ENCODE results near the gene MYO1B.

The MYO1B gene

DNA sequence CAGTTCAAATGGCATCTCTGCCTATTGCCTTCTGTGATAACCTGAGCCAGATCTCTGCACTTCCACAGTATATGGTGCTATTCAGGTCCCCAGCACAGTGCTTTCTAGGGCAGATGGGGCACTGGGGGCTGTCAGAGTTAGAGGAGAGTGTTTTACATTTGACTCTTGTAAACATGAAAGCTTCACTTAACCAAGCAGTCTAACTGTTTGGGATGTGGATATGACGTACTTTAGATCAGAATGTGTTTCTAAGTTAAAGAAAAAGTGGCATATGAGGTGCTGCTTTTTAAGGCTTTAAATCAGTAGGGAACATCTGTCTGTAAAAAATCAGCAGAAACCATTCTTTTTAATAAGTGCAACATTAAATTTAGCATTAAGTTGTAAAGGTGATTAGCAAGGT is 75.7 kb downstream of the MYO1B start:
- TF ChIP-seq, protein P1, sequence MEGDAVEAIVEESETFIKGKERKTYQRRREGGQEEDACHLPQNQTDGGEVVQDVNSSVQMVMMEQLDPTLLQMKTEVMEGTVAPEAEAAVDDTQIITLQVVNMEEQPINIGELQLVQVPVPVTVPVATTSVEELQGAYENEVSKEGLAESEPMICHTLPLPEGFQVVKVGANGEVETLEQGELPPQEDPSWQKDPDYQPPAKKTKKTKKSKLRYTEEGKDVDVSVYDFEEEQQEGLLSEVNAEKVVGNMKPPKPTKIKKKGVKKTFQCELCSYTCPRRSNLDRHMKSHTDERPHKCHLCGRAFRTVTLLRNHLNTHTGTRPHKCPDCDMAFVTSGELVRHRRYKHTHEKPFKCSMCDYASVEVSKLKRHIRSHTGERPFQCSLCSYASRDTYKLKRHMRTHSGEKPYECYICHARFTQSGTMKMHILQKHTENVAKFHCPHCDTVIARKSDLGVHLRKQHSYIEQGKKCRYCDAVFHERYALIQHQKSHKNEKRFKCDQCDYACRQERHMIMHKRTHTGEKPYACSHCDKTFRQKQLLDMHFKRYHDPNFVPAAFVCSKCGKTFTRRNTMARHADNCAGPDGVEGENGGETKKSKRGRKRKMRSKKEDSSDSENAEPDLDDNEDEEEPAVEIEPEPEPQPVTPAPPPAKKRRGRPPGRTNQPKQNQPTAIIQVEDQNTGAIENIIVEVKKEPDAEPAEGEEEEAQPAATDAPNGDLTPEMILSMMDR (conservative IDR thresholded peaks at IDR 0.05; ENCODE audit: low read depth, low read length) = no peak
- no peak overlapping the region for H3K4me3 ChIP-seq (ENCODE audit: low read length)
- DNase-seq (ENCODE audit: low read depth) = no peak

DNA sequence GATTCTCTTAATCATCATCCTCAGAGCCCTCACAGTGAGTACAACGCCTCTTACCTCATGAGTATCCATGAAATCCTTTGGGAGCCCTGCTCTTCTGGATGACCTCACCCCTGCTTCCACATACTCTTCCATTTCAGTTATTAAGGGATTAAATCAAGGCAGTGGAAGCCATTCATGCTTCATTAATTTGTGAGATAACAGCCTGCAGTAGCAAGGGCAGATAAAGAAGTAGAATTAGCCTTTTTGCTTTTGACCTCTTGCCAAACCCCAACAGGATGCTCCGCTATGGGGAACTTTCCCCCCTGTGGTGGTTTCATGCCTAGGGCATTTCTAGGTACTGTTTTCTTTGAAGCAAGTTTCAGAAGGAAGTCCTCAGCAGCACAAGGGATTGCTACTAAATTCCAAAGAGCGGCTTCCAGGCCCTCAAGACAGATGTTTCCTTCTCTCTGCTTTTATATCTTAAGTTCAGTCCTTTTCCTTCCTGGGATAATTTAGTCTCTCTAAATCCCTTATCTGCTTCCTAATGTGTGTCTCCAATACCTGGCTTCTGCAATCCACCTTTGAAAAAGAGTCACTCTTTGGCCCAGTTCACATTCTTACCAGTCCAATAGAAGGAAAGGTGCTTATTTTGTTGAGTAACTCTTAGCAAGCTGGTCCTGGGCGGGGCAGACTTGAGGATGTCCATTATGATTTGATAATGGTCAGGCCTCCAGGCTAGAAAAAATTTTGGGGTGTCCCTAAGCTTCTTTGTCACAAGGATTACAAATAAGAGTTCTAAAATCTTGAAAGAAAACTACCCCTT is 76.9 kb downstream of the MYO1B start:
- DNase-seq (ENCODE audit: low read depth) = peak; percentile 83
- H3K4me3 ChIP-seq (ENCODE audit: low read length) = no peak overlapping the region
- TF ChIP-seq, protein P1 (conservative IDR thresholded peaks at IDR 0.05; ENCODE audit: low read depth, low read length) = no peak

DNA sequence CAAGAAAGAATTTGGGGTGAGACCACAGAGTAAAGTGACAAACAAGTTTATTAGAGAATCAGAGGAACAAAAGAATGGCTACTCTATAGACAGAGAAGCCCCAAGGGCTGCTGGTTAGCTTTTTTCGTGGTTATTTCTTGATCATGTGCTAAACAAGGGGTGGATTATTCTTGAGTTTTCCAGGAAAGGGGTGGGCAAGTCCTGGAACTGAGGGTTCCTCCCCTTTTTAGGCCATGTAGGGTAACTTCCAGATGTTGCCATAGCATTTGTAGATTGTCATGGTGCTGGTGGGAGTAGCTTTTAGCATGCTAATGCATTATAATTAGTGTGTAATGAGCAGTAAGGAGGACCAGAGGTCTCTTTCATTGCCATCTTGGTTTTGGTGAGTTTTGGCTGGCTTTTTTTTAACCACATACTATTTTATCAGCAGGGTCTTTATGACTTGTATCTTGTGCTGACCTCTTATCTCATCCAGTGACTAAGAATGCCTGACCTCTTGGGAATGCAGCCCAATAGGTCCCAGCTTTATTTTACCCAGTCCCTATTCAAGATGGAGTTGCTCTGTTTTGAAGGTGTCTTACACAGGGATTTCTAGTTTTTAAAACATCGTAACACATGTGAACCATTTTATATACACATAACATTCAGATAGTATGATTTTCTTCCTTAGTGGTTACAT is 77.8 kb downstream of the MYO1B start:
- TF ChIP-seq, protein P1 (conservative IDR thresholded peaks at IDR 0.05; ENCODE audit: low read depth, low read length) = no peak
- DNase-seq (ENCODE audit: low read depth) = no peak
- no peak overlapping the region for H3K4me3 ChIP-seq (ENCODE audit: low read length)

DNA sequence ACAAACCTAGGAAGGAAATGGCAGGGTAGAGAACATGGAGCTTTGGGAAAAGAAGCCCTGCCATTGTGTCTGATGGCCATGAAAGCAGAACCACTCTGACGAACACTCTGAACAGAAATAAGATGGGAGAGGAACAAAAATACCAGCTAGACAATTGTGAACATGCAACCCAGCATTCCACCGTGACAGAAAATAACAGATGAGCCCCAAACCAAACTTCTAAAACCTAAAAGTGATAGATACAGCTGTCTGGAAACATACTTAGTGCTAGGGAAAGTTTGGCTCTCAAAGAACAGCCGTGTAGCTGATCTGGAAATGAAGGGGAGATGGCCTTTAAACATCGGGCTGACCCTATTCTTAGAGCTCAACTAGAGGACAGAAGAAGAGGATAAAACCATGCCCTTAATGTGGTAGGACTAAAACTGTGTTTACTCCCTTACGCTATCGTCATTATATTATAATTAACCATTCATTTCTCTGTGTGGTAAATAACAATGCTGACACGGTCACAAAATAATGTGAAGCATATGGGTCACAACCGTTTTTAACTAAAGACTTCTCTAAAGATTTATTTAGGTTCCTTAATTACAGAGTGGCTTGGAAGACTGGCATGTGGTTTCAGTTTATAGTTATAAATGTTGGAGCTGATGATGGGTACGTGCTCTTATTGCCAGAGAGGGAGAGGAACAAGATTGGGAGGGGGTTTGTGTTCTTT is 80.6 kb downstream of the MYO1B start:
- DNase-seq (ENCODE audit: low read depth) = no peak
- no peak overlapping the region for H3K4me3 ChIP-seq (ENCODE audit: low read length)
- TF ChIP-seq, protein P1 (conservative IDR thresholded peaks at IDR 0.05; ENCODE audit: low read depth, low read length) = no peak

DNA sequence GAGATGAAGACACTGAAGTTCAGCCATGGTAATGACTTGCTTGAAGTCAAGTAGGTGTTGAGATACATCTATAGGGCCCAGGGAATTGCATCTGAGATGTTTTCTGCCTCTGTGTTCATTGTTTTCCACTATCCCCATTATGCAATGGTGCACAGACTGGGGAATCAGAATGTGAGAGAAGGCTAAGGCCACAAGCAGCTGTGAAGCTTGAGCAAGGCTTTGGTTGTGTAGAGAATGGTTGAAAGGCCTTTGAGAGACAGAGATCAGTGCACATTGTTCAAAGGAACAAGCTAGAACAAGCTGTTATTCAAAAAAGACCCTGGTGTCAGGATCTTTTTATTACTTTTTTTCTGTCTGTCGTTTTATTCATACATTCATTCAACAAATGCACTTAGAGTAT is 82.3 kb downstream of the MYO1B start:
- no peak for DNase-seq (ENCODE audit: low read depth)
- no peak overlapping the region for H3K4me3 ChIP-seq (ENCODE audit: low read length)
- TF ChIP-seq, protein P1 (conservative IDR thresholded peaks at IDR 0.05; ENCODE audit: low read depth, low read length) = no peak

DNA sequence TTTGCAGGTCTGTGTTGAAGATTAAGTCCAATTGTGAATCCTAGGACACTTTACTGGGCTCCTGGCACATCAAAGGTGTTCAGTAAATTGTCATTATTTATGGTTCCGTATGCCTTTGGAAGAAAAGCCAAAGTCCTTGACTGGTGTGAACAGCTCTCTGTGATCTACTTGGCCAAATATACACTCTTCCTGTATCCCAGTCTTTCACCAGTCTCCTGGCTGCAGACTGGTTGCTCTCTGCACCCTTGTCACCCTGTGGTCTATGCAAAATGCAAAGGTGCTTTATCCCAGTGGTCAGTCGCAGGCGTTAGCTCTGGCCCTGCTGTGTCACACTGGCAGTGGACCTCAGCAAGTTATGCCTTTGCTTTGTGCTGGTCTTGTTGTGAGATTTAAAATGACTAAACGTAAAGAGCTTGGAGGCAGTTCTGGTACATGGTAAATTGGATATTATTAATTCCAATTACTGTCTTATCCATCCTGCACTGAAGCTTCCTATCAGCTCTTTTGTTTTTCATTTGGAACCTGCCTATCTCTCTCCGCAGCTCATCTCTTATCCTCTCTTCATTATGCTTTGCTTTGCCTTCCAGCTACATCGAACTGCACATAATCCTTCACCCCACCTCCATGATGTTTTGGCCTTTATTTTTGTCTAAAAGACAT is 83.1 kb downstream of the MYO1B start:
- no peak overlapping the region for H3K4me3 ChIP-seq (ENCODE audit: low read length)
- TF ChIP-seq, protein P1 (conservative IDR thresholded peaks at IDR 0.05; ENCODE audit: low read depth, low read length) = no peak
- no peak for DNase-seq (ENCODE audit: low read depth)
